Stimulated activated CD4-positive, alpha-beta T cell treated with anti-CD3 and anti-CD28 coated beads, TNF-alpha, amount 100 ng/mL, for 4 hours (primary cell): ENCODE measurements around the gene NLN.
"Not testable (repeated sequence)": the region's sequence is repeated elsewhere in the genome, so short reads cannot be mapped to it uniquely, and the experiment has no call there.

Experiments used
- DNase-seq, 3 experiments: peaks; one replicate each; pipeline ENCODE4 v3.0.0-alpha.2; 2020; ENCODE audit warnings: low read depth in 3 of 3

NLN gene

DNA sequence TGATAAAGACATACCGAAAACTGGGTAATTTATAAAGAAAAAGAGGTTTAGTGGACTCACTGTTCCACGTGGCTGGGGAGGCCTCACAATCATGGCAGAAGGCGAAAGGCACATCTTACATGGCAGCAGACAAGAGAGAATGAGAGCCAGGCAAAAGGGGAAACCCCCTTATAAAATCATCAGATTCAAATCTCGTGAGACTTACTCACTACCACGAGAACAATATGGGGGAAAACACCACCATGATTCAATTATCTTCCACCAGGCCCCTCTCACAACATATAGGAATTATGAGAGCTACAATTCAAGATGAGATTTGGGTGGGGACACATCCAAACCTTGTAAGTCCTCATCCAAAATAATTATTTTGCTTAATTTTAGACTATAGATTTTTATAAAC lies 149.8 kb downstream of the NLN start:
- not testable (repeated sequence) for DNase-seq

DNA sequence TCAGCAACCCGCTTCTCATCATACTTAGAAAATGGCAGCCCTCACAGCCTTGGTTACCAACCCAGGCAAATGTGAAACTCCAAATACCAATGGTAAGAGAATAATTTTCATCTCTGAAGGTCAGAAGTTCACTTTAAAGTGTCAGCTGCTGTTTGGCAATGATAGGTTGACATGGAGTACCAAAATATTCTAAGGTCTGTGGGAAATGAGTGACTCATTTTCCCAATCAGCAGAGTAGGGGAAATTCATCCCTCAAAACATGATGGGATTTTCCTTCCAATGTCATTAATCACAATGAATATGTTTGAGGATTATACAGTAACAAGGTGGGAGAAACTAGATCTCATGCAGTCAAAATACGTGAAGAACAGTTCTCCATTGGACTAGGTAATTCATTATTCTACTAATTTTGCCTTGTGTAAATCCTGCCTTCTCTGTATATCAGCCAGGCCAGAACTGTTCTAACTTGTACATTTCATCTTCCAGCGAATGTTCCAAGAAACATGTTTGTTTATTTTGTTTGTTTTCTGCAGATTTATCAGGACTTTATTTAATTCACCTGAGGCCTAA lies 151.3 kb downstream of the NLN start:
- DNase-seq = no peak

DNA sequence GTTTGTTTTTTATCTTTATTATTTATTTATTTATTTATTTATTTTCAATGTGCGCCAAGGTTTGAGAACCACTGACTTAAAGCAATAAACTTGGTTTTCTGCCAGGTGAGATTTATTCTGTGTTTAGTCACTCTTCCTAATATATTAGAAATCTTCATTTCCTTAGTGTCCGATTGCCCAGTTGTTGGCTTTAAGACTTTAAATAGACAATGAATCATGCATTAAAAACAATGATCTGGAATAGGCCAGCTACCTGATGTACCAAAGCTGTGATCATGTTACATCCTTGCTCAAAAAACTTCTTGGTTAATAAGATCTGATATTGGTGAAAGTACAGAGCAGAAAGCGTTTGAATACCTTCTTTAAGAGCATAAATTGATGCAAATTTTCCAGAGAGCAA lies 152.2 kb downstream of the NLN start:
- no peak for DNase-seq

DNA sequence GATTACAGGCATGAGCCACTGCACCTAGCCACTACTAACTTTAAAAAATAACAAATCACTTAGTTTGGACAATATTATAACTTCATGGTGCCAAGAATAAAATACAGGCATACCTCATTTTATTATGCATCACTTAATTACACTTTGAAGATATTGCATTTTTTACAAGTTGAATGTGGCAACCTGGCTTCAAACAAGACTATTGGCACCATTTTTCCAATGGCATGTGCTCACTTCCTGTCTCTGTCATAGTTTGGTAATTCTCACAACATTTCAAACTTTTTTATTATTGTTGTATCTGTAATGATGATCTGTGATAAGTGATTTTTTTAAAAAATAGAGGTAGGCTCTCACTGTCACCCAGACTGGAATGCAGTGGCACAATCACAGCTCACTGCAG lies 154.5 kb downstream of the NLN start:
- DNase-seq = no peak

- DNase-seq = no peak
Measured at GRCh38 chr5:65876970-65877369, 155.0 kb downstream of the NLN start.
